ENCODE measurements around the gene LIX1. TPM values are rescaled to one million over a fixed set of nuclear protein-coding genes. Genes with fewer than 3 reads are reported as not detected.

The LIX1 gene
- polyA plus RNA-seq, 3 donors from 2014 or later: not detected

DNA sequence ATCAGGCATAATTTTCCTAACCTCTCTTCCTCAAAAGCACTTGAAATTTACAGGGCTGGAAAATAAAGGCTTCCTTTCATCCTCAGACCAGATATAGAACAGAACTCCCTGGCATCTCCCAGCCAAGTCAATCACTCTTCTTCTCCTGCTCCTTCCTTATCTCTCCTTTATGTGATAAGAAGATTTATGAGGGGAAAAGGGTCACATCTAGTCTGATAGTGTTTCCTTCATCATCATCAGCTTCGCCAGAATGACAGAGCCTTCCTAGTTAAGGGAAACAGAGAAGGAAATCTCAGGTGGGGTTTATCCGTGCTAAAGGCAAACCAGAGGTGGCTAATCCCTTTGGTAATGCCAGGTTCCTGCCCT, 36.2 kb downstream of the LIX1 start:
- Mint-ChIP-seq H3K4me1 (no peaks in the 10 kb centered on the region), H3K27me3 (ENCODE audit: low read depth in 3 of 3) (peaks cover 0 to 2% (median 0%) of the 10 kb centered on the region in 3 donors), H3K4me3 (no peak overlapping the region), H3K9me3 (no peaks in the 10 kb centered on the region), H3K36me3 (no peaks in the 10 kb centered on the region), H3K27ac (no peak overlapping the region)
- no peak for DNase-seq

DNA sequence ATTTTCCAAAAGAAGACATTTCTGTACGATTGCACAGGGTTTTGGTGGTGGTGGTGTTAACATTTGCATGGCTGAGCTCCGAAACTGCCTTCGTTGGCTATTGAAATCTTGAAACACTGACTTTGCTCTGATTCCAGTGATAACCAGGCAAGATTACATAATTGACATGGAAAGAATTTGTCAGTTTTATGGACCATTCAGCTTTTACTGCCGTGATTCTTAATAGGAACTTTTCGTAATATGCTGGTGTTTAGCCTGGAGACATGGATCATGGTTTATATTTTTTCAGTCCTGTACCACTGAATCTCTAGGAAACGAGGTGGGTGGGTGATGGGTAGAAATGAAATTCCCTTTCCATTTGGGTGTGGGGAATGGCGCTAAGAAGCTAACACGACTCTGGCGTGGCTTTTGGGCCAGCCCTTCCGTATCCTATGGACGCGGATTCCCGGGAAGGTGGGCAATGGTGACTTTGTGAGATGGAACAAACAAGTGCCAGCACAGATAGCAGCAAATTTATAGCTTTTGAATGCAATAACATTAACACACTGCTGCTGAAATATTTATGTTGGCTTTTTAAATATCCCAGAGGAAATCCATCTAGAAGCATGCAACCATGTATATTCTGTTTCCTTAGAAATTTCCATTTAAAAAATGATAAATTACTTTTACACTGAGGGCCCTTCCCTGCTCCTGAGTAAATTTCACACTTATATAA, 36.8 kb downstream of the LIX1 start:
- peaks cover 0 to 3% (median 0%) of the 10 kb centered on the region in 3 donors for H3K27me3 Mint-ChIP-seq (ENCODE audit: low read depth in 3 of 3)
- no peak for DNase-seq
- no peak overlapping the region for H3K27ac Mint-ChIP-seq
- no peak overlapping the region for H3K4me3 Mint-ChIP-seq
- H3K4me1 Mint-ChIP-seq: no peaks in the 10 kb centered on the region
- no peaks in the 10 kb centered on the region for H3K36me3 Mint-ChIP-seq
- no peaks in the 10 kb centered on the region for H3K9me3 Mint-ChIP-seq

DNA sequence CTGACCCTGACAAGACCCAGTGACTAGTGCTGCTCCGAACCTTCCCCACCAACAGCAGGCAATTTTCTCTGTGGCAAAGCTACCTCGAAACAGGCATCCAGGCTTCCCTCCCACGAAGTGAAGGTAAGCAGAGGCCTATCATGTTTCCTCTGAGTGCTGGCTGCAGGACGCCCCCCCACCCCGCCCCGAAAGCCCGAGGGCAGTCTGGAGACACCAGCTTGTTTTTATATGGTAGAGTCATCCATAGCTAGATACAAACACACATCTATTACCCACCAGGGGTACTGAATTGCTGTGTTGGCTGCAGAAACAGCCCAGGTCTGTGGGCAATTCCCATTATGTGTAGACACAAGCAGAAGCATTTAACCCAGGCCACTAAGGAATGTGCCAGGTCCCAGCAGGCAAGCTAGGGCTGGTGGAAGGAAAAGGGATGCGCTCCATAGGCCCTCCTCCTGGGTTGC, 40.4 kb downstream of the LIX1 start:
- DNase-seq: no peak
- no peak overlapping the region for H3K27ac Mint-ChIP-seq
- no peaks in the 10 kb centered on the region for H3K9me3 Mint-ChIP-seq
- H3K27me3 Mint-ChIP-seq (ENCODE audit: low read depth in 3 of 3): peaks cover 0 to 7% (median 2%) of the 10 kb centered on the region in 3 donors
- no peaks in the 10 kb centered on the region for H3K4me1 Mint-ChIP-seq
- no peak overlapping the region for H3K4me3 Mint-ChIP-seq
- no peaks in the 10 kb centered on the region for H3K36me3 Mint-ChIP-seq

DNA sequence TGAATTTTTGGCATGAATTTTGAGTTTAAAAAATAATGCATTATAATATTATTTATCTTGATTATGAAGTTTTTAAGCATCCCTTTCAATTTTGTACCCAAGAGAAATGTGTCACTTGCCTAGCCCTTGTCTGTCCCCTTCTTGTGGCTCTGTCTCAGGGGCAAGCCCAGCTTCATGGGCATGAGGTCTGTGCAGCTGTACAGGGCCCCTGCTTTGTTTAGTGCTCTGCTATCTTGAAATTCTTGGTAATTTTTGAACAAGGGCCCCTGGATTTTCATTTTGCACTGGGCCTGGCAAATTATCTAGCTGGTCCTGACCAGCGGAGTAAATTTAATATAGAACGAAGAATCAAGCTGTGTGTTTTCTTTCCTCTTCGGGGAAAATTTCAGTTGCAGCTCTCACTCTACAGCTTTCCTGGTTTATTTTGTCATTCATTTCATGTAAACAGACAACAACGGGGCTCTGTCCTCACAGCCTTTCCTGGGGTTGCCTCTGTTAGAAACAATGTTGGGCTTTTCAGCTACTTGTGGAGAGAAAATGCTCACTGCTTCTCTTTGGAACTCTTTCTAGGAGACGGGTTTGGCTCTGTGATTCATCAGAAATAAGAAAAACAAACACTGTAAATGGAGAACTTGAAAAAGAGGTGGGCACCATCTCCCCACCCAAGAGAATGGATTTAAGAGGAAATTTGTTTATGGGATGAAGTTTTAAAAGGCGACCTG, 41.1 kb downstream of the LIX1 start:
- Mint-ChIP-seq H3K27ac (no peak overlapping the region), H3K4me1 (no peaks in the 10 kb centered on the region), H3K4me3 (no peak overlapping the region), H3K27me3 (ENCODE audit: low read depth in 3 of 3) (peaks cover 0 to 7% (median 2%) of the 10 kb centered on the region in 3 donors), H3K9me3 (no peaks in the 10 kb centered on the region), H3K36me3 (no peaks in the 10 kb centered on the region)
- DNase-seq: no peak

DNA sequence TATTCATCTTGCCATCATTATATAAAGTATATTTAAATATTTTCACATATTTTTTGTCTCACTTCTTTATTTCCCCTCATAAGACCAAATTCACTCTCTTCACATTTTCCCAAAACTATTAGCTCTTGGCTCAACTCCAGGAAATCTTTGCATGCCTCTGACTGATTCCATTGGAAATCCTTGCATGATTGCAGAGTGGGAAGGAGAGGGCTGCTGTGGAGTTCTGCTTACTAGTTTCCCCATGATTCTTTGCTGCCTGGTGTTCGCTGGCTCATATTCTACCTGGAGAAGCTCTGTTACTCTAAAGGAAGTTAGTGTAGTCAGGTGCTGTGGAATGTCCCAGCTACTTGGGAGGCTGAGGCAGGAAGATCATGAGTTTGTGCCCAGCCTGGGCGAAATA, 41.9 kb downstream of the LIX1 start:
- H3K27ac Mint-ChIP-seq: no peak overlapping the region
- no peaks in the 10 kb centered on the region for H3K4me1 Mint-ChIP-seq
- no peaks in the 10 kb centered on the region for H3K9me3 Mint-ChIP-seq
- no peaks in the 10 kb centered on the region for H3K36me3 Mint-ChIP-seq
- DNase-seq: no peak
- H3K27me3 Mint-ChIP-seq (ENCODE audit: low read depth in 3 of 3): peaks cover 0 to 7% (median 2%) of the 10 kb centered on the region in 3 donors
- H3K4me3 Mint-ChIP-seq: no peak overlapping the region

DNA sequence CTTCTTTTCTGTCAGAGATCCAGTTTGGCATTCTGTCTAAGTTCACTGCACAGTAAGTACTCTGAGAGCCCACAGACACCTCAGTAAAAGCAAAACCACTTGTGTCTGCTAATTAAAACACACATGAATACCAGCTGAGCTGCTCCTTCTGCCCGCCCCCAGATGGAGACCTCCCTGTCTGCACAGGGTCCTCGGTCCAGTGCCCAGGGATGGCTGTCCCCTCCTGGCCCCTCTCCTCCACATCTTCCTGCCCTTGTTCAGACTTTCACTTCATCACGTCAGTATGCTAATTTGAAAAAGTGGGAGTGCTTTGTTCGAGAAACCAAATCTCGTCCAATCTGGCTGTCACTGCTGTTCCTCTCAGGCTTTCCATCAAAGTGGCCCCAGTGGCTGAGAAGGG, 43.5 kb downstream of the LIX1 start:
- H3K4me3 Mint-ChIP-seq: no peak overlapping the region
- no peak overlapping the region for H3K27ac Mint-ChIP-seq
- H3K36me3 Mint-ChIP-seq: no peaks in the 10 kb centered on the region
- H3K27me3 Mint-ChIP-seq (ENCODE audit: low read depth in 3 of 3): peaks cover 0 to 7% (median 2%) of the 10 kb centered on the region in 3 donors
- no peaks in the 10 kb centered on the region for H3K9me3 Mint-ChIP-seq
- no peaks in the 10 kb centered on the region for H3K4me1 Mint-ChIP-seq
- DNase-seq: no peak

DNA sequence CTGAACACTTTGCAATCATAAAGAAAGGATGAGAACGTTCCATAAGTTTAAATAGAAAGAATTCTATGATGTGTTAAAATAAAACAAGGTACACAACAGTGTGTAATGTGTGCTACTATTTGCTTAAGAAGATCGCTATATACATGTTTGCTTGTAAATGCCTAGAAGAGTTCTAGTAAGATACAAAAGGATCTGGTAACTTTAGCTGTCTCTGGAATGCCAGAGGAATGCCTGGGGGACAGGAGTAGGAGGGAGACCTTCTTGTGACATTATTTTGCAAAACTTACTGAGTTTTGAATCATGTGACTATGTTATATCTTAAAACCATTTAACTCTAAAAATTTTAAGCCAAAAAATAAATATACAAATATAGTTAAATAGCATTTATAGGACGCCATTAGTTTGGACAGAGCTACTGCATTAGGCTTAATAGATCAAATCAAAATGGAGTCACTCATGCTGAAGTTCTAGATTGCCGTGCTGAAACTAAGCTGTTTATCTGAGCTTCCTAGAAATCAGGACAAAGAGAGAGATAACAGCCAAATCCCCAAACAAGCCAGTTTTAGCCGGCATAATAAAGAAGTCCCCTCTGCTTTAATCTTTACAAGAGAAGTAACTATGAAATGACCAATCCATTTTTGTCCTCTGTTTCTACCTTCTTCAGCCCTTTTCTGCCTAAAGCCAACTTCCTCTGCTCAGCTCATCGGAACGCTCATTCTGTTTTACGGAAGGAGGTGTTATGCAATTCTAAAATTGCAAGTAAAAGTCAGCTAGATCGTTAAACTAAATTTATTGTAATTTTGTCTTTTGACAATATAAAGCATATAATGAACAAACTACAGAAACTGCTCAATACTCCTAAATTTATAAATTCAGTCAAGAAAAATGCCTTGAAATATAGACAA, 44.8 kb downstream of the LIX1 start:
- H3K27ac Mint-ChIP-seq: no peak overlapping the region
- no peak overlapping the region for H3K4me3 Mint-ChIP-seq
- no peaks in the 10 kb centered on the region for H3K36me3 Mint-ChIP-seq
- H3K4me1 Mint-ChIP-seq: no peaks in the 10 kb centered on the region
- no peak for DNase-seq
- peaks cover 0 to 8% (median 2%) of the 10 kb centered on the region in 3 donors for H3K27me3 Mint-ChIP-seq (ENCODE audit: low read depth in 3 of 3)
- no peaks in the 10 kb centered on the region for H3K9me3 Mint-ChIP-seq

DNA sequence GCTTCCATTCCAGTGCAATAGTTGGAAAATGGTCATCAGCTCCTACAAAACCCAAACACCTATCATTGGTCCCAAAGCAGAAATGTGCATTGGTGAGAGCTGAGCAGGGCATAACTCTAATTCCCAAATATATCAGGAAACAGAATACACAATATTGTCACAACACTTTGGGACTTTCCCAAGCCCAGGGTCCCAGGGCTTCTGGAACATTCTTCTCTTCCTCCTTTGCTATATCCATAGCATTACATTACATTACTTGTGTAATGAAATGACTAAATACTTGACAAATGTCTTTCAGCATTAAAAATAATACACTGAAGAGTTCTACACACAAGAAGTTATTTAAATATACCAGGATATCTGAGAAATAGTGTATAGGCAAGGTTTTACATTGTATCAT, 45.6 kb downstream of the LIX1 start:
- DNase-seq: no peak
- Mint-ChIP-seq H3K4me3 (no peak overlapping the region), H3K27me3 (ENCODE audit: low read depth in 3 of 3) (peaks cover 0 to 8% (median 2%) of the 10 kb centered on the region in 3 donors), H3K4me1 (no peaks in the 10 kb centered on the region), H3K27ac (no peak overlapping the region), H3K36me3 (no peaks in the 10 kb centered on the region), H3K9me3 (no peaks in the 10 kb centered on the region)

DNA sequence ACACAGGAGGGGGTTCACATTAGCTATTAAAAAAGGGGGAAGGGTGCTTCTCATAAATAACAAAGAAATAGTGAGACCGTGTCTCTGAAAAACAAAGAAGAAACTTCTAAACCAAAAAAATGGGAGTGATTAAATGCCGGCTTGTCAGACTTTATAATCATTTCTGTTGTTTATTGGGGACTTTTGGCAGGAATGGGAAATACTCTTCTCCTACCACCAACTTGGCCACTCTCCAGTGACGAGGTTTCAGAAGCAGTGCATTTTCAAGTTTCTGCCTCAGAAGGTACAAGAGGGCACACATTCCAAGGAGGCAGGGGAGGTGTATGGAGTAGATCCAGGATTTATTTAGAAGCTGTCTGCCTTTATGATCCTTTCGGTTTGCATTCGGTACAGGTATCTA, 46.2 kb downstream of the LIX1 start:
- no peak for DNase-seq
- peaks cover 0 to 8% (median 2%) of the 10 kb centered on the region in 3 donors for H3K27me3 Mint-ChIP-seq (ENCODE audit: low read depth in 3 of 3)
- no peak overlapping the region for H3K27ac Mint-ChIP-seq
- no peaks in the 10 kb centered on the region for H3K36me3 Mint-ChIP-seq
- H3K4me3 Mint-ChIP-seq: no peak overlapping the region
- H3K4me1 Mint-ChIP-seq: no peaks in the 10 kb centered on the region
- no peaks in the 10 kb centered on the region for H3K9me3 Mint-ChIP-seq

DNA sequence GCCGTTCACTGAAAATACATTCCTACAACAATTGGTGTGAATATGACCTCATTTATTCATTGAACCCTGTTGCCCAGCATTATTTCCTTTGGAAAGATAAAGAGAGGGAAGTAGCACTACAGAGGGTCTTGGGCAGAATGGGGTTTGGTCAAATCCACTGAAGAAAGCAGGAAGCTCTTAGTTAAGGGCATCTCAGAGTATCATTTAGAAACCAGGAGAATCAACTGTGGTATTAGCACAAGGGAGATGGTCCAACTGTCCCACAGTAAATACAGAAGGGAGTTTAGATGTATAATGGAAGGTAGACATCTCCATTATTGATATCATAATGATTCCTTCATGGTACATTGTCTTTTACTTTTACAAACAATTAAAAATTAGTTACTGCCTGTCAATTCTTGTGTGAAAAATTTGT, 47.1 kb downstream of the LIX1 start:
- no peak for DNase-seq
- Mint-ChIP-seq H3K4me3 (no peak overlapping the region), H3K36me3 (no peaks in the 10 kb centered on the region), H3K27ac (no peak overlapping the region), H3K9me3 (no peaks in the 10 kb centered on the region), H3K27me3 (ENCODE audit: low read depth in 3 of 3) (peaks cover 2 to 4% (median 2%) of the 10 kb centered on the region in 3 donors), H3K4me1 (no peaks in the 10 kb centered on the region)

DNA sequence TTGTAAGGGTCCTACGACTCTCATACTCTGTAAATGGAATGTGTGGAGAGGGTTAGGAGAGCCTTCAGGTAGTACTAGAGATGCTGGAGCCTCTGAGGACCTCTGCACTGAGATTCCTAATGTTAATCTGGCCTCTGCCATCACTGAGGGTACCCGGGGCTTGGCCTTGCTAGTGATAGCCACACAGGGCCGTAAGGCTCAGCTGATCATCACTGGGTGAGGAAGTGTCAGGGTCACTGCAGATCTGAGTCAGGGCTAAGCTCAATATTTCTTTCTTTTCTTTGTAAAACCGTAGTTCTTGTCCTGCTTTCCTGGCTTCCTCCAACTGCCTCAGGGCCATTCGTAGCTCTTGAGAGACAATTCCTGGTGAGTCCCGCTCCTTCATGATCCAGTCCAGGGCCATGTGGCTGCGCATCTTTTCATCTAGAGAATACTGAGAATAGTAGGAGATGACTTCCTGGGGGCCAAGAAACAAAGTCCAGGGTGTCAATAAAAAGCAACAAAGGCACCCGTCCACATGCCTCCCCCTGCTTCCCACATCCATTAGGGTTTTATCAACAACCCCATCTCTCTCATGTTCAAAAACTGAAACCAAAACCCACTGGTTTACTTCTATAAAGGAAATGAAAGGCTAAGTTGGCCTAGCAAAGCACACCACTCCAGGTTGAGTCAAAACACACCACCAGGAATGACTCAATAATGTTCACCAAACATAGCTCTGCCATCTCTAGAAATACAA, 47.7 kb downstream of the LIX1 start:
- no peak overlapping the region for H3K4me3 Mint-ChIP-seq
- no peaks in the 10 kb centered on the region for H3K36me3 Mint-ChIP-seq
- H3K4me1 Mint-ChIP-seq: no peaks in the 10 kb centered on the region
- H3K27me3 Mint-ChIP-seq (ENCODE audit: low read depth in 3 of 3): peaks cover 2% of the 10 kb centered on the region in 3 donors
- no peak for DNase-seq
- H3K27ac Mint-ChIP-seq: no peak overlapping the region
- no peaks in the 10 kb centered on the region for H3K9me3 Mint-ChIP-seq

DNA sequence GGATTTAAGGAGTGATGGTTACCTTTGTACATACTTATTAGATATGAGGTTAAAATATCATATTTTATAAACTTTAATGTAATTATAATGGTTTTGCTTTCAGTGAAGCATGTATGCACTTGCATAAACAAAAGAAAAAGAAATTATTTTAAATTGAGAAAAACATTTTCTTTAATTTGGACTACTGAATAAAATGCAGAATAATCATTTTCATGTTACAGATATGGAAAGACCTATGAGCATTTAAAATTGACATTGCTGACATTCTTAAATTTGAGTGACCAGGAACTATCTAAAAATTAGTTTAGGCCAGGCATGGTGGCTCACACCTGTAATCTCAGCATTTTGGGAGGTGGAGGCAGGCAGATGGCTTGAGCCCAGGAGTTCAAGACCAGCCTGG, 49.2 kb downstream of the LIX1 start:
- H3K36me3 Mint-ChIP-seq: no peaks in the 10 kb centered on the region
- no peaks in the 10 kb centered on the region for H3K4me1 Mint-ChIP-seq
- H3K4me3 Mint-ChIP-seq: no peak overlapping the region
- H3K27ac Mint-ChIP-seq: no peak overlapping the region
- H3K9me3 Mint-ChIP-seq: no peaks in the 10 kb centered on the region
- H3K27me3 Mint-ChIP-seq (ENCODE audit: low read depth in 3 of 3): peaks cover 0 to 4% (median 2%) of the 10 kb centered on the region in 3 donors
- no peak for DNase-seq

DNA sequence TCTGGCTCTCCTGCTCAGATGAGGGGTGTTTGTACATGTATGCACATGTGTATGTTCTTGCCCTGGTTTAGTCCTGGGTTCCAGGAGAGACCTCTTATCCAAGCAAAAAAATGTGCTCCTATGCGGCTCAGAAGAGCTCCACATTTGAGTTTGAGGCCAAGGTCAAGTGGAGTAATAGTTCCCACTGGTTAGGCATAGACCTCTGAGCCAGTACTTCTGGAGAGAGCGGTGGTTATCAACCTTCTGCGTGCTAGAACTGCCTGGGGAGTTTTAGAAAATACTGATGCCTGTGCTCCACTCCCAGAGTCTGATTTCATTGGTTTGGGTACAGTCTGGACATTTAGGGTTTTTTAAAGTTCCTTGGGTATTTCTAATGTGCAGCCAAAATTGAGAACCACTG, 51.5 kb downstream of the LIX1 start:
- Mint-ChIP-seq H3K36me3 (no peaks in the 10 kb centered on the region), H3K4me1 (no peaks in the 10 kb centered on the region), H3K27me3 (ENCODE audit: low read depth in 3 of 3) (peaks cover 0 to 4% (median 3%) of the 10 kb centered on the region in 3 donors), H3K27ac (no peak overlapping the region), H3K4me3 (no peak overlapping the region), H3K9me3 (no peaks in the 10 kb centered on the region)
- DNase-seq: no peak

Data from immature natural killer cell (primary cell).